Gastrocnemius medialis (tissue), 4 donors: ENCODE results near the gene PDE10A.

Source experiments
- CTCF ChIP-seq, 5 experiments: fragments of 450-650 bp in 3 of 5; fragments of 200-600 bp in 2 of 5; sonication (generic) in 2 of 5; IDR thresholded peaks in 4 of 5; conservative IDR thresholded peaks in 1 of 5; 1 replicate in 4 of 5; 2 replicates in 1 of 5; pipeline ENCODE4 v1.5.1; 2016 to 2019; ENCODE audit warnings: antibody characterized with exemption in 5 of 5, mild to moderate bottlenecking in 3 of 5, moderate library complexity in 3 of 5
- POLR2A ChIP-seq, 2 donors: fragments of 450-650 bp; IDR thresholded peaks; one replicate each; pipeline ENCODE4 v1.6.1; 2017; ENCODE audit warnings: antibody characterized with exemption in 2 of 2, mild to moderate bottlenecking in 2 of 2, moderate library complexity in 2 of 2

DNA sequence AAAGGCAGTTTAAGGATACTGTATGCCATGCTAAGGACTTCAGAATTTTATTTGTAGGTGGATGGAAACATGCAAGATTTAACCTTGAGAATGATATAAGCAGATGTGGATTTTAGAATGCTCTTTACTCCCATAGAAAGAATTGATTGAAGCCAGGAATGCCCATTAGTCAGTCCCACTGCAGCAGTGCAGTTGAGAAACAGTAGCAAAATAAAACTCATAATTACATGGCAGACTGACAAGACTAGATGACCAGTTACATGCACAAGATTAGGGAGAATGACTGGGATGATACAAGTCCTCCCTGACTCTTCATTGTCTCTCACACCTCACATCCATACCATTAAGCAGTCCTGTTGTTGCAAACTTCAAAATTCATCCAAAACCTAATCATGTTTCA lies 83.9 kb downstream of the PDE10A start:
- TF ChIP-seq CTCF (IDR thresholded peaks at IDR 0.05 in 4 of 5, conservative IDR thresholded peaks at IDR 0.05 in 1 of 5) = no peak
- TF ChIP-seq POLR2A (IDR thresholded peaks at IDR 0.05) = no peak
